B cell (primary cell): Measurements from ENCODE around the gene BRWD1. TPM values are rescaled to one million over a fixed set of nuclear protein-coding genes. Genes with fewer than 3 reads are reported as not detected.

ENCODE experiments used
- ATAC-seq: fragments of 200-7000 bp; cut with Tn5 transposase; one replicate; pipeline ENCODE4 v1.10.0; 2021; ENCODE audit warnings: low read depth, mild to moderate bottlenecking, moderate number of reproducible peaks, moderate library complexity
- CTCF ChIA-PET: fragments of 350-600 bp; sonication (Branson Sonifier 250); formaldehyde crosslinking; loops from one replicate; lab custom pipeline; 2021; ENCODE audit warnings: antibody characterized with exemption, inconsistent platforms; lab: Charles Lee
- POLR2A ChIA-PET: fragments of 350-600 bp; sonication (Branson Sonifier 250); formaldehyde crosslinking; loops from one replicate; lab custom pipeline; 2021; ENCODE audit warnings: antibody characterized with exemption; lab: Charles Lee
- DNase-seq: peaks from one replicate; pipeline ENCODE4 v3.0.0; 2013
- H2AFZ ChIP-seq: 2 replicates; pipeline ENCODE4 v1.6.1; 2012; ENCODE audit warnings: mild to moderate bottlenecking, low read depth, low read length; ENCODE audit not compliant: insufficient read depth, poor library complexity, severe bottlenecking
- H3K27ac ChIP-seq, 2 donors: 1 replicate in 1 of 2; 2 replicates in 1 of 2; pipeline ENCODE4 v1.5.1; 2012 to 2013; ENCODE audit warnings: low read length in 2 of 2, mild to moderate bottlenecking in 2 of 2, moderate library complexity in 1 of 2
- H3K27me3 ChIP-seq, 4 experiments: fragments of 200-600 bp in 1 of 4; sonication (generic) in 1 of 4; replicated peaks in 1 of 4; 1 replicate in 2 of 4; 2 replicates in 2 of 4; pipeline versions ENCODE4 v1.6.1 to v1.7.0; 2013 to 2016; ENCODE audit warnings: low read length in 3 of 4, mild to moderate bottlenecking in 2 of 4, mixed read lengths in 1 of 4, moderate library complexity in 1 of 4; ENCODE audit not compliant: insufficient read depth in 4 of 4, control insufficient read depth in 3 of 4; ENCODE audit errors: control extremely low read depth in 1 of 4
- H3K36me3 ChIP-seq, 2 experiments: replicated peaks in 1 of 2; 1 replicate in 1 of 2; 2 replicates in 1 of 2; pipeline versions ENCODE4 v1.6.1 to v1.7.1; 2013; ENCODE audit warnings: low read length in 1 of 2; ENCODE audit not compliant: insufficient read depth in 2 of 2, control insufficient read depth in 1 of 2; ENCODE audit errors: control extremely low read depth in 1 of 2, extremely low read depth in 1 of 2
- H3K4me1 ChIP-seq, 2 donors: fragments of 200-600 bp in 1 of 2; sonication (generic) in 1 of 2; 1 replicate in 1 of 2; 2 replicates in 1 of 2; pipeline versions ENCODE4 v1.5.1 to v1.6.1; 2013 to 2017; ENCODE audit warnings: low read length in 2 of 2; ENCODE audit not compliant: control insufficient read depth in 2 of 2, insufficient read depth in 2 of 2
- H3K4me2 ChIP-seq: replicated peaks from 2 replicates; pipeline ENCODE3; 2012; ENCODE audit warnings: mild to moderate bottlenecking, low read depth, low read length; ENCODE audit not compliant: poor library complexity, severe bottlenecking
- H3K4me3 ChIP-seq, 5 experiments: fragments of 200-600 bp in 1 of 5; sonication (generic) in 1 of 5; 1 replicate in 3 of 5; 2 replicates in 2 of 5; pipeline versions ENCODE4 v1.5.1 to v1.7.0; 2011 to 2016; ENCODE audit warnings: low read length in 4 of 5, mild to moderate bottlenecking in 4 of 5, low read depth in 2 of 5, control low read depth in 1 of 5, moderate library complexity in 1 of 5; ENCODE audit not compliant: insufficient read depth in 1 of 5; ENCODE audit errors: control extremely low read depth in 1 of 5, extremely low read depth in 1 of 5
- H3K79me2 ChIP-seq: fragments of 200-600 bp; sonication (generic); one replicate; pipeline ENCODE4 v1.6.0; 2016; ENCODE audit warnings: low read length; ENCODE audit not compliant: control insufficient read depth, insufficient read depth
- H3K9ac ChIP-seq: fragments of 200-600 bp; sonication (generic); 2 replicates; pipeline ENCODE4 v1.6.1; 2017; ENCODE audit warnings: mild to moderate bottlenecking, low read length, moderate library complexity
- H3K9me3 ChIP-seq, 3 donors: one replicate each; pipeline versions ENCODE4 v1.6.1 to v1.7.1; 2013; ENCODE audit warnings: low read length in 2 of 3; ENCODE audit not compliant: control insufficient read depth in 2 of 3, insufficient read depth in 1 of 3; ENCODE audit errors: control extremely low read depth in 1 of 3
- H4K20me1 ChIP-seq: 2 replicates; pipeline ENCODE4 v1.6.0; 2012; ENCODE audit warnings: mild to moderate bottlenecking, low read length; ENCODE audit not compliant: insufficient read depth, control insufficient read depth, poor library complexity, severe bottlenecking
- H3K27ac Mint-ChIP-seq: one replicate; pipeline ENCODE4 v1.8.0; 2021; ENCODE audit warnings: mixed read lengths
- H3K27me3 Mint-ChIP-seq: one replicate; pipeline ENCODE4 v1.8.0; 2021; ENCODE audit warnings: mixed read lengths
- H3K4me1 Mint-ChIP-seq: one replicate; pipeline ENCODE4 v1.8.0; 2021; ENCODE audit warnings: mixed read lengths
- H3K4me3 Mint-ChIP-seq: one replicate; pipeline ENCODE4 v1.8.0; 2021; ENCODE audit warnings: mixed read lengths
- H3K9me3 Mint-ChIP-seq: one replicate; pipeline ENCODE4 v1.8.0; 2022; ENCODE audit warnings: mixed read lengths; ENCODE audit not compliant: insufficient read depth
- CTCF ChIP-seq: fragments of 200-600 bp; IDR thresholded peaks from one replicate; pipeline ENCODE4 v1.8.0; 2022; ENCODE audit warnings: antibody characterized with exemption, mild to moderate bottlenecking
- EZH2 ChIP-seq: IDR thresholded peaks from 2 replicates; pipeline ENCODE4 v1.6.1; 2012; ENCODE audit warnings: borderline replicate concordance, low read depth, mild to moderate bottlenecking, moderate library complexity, low read length; ENCODE audit not compliant: insufficient read depth, poor library complexity, severe bottlenecking
- WGBS: methylation state at CpG from one replicate; pipeline ENCODE4 v1.1.5; 2013; ENCODE audit warnings: missing lambda C conversion rate; ENCODE audit not compliant: insufficient coverage; 5-methylcytosine and 5-hydroxymethylcytosine counted together
- intact Hi-C: fragments of 100-400 bp; cut with micrococcal nuclease; formaldehyde crosslinking; loops from one replicate; pipeline ENCODE4 v1.10.0; 2022
- polyA plus RNA-seq: library from polyadenylated mRNA; depleted of rRNA; stranded (reverse); fragments of >200 nt; gene quantifications from 2 replicates; pipeline ENCODE4 v1.2.3, GENCODE V29; 2012
- total RNA-seq, 2 donors: library from RNA; stranded (reverse); fragments of 120-200 nt in 1 of 2; gene quantifications; 1 replicate in 1 of 2; 2 replicates in 1 of 2; pipeline versions ENCODE4 v1.2.3 to v1.2.4, GENCODE V29; 2013 to 2022

BRWD1 gene
- total and polyA plus RNA-seq, 2 donors (not counting 1 experiment from before 2014, with no cell fraction given), result 9.4 to 93.9 TPM

DNA sequence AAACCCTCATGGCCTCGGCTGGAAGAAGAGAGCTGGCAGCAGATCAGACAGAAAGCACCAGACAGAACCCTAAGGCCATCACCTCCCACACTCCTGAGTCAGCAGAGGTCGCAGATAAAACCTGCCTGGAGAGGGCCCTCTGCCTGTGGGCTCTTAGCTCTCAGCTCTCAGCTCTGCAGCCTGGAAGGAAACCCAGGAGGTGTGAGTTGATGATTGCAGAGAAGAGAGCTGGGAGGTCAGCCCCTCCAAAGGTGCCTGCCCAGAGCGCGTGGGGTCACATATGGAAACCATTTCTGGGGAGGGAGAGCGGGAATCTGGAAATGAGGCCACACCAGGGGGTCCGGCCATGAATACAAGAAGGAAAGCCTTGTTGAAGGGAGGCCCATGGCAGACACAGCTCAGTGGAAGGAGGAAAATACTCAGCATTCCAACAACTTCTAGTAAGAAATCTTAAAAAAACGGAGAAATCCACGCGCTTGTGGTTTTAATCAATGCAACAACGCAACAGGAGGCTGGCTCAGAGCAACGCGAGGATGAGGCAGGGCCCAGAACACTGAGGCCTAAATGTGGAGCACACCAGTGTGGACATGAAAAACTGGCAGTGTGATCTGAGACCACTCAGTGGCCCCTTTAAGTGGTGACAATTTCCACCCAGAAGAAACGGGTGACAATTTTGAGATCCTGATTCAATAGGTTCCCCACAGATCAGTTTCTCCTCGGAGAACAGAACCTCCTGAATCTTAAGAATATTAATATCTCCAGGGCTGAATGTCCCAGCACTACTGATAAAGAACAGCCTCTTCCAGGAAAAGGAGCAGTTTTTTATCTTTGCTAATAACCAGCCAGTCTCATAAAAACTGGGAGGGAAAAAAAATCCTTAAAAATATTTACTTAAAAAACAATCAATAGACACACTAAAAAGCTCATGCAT is 175.9 kb downstream of the BRWD1 start:
- Histone ChIP-seq H3K27ac (no peak overlapping the region), H4K20me1 (no peaks in the 10 kb centered on the region), H3K9ac (no peak overlapping the region), H3K4me1 (no peaks in the 10 kb centered on the region), H3K4me2 (no peak overlapping the region), H3K36me3 (no peaks in the 10 kb centered on the region), H2AFZ (no peak overlapping the region), H3K27me3 (no peaks in the 10 kb centered on the region), H3K79me2 (no peaks in the 10 kb centered on the region), H3K9me3 (no peaks in the 10 kb centered on the region), H3K4me3 (no peak overlapping the region)
- no peaks in the 10 kb centered on the region for H3K4me1 Mint-ChIP-seq
- no peak for ATAC-seq
- no peak for DNase-seq
- H3K27ac Mint-ChIP-seq, result no peak overlapping the region
- WGBS, result 93% methylated on average over 8 of the region's 14 CpGs
- H3K9me3 Mint-ChIP-seq, result no peaks in the 10 kb centered on the region
- intact Hi-C loops, result loop anchor here (1.0 to 5.0 kb wide), 2 partner anchors 403 to 465 kb away; no protein-coding TSS in a partner anchor
- H3K27me3 Mint-ChIP-seq, result peaks cover 7% of the 10 kb centered on the region
- TF ChIP-seq CTCF (no peak), EZH2 (no peak)
- ChIA-PET POLR2A (no interaction called here), CTCF (interaction anchor here (1.0 to 3.1 kb wide), 9 partner anchors 13 to 919 kb away, joined by 3 to 28 read pairs (median 6); no protein-coding TSS in a partner anchor)
- no peak overlapping the region for H3K4me3 Mint-ChIP-seq

DNA sequence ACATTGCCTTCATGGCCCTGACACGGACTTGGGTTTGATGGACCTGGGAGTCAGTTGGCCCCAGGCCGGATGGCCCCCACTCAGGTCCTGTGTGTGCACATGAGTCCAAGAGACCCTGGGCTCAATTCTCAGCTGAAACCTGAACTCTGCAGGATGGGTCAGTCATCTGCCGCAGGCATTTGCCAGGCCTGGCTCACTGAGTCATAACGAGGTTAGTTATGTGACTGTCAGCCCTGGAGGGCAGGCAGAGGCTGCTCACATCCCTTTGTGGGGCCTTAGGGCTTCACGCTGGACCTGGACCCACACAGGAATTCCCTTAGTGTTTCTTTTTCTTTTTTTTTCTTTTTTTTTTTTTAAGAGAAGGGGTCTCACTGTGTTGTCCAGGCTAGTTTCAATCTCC is 176.7 kb downstream of the BRWD1 start:
- Histone ChIP-seq H3K79me2 (no peaks in the 10 kb centered on the region), H3K4me3 (no peak overlapping the region), H4K20me1 (no peaks in the 10 kb centered on the region), H3K9me3 (no peaks in the 10 kb centered on the region), H3K27me3 (no peaks in the 10 kb centered on the region), H3K4me2 (no peak overlapping the region), H3K36me3 (no peaks in the 10 kb centered on the region), H3K27ac (no peak overlapping the region), H3K9ac (no peak overlapping the region), H2AFZ (no peak overlapping the region), H3K4me1 (no peaks in the 10 kb centered on the region)
- ChIA-PET CTCF (interaction anchor here (0.7 to 3.1 kb wide), 4 partner anchors 40 to 406 kb away, joined by 3 to 28 read pairs (median 12); no protein-coding TSS in a partner anchor), POLR2A (no interaction called here)
- Mint-ChIP-seq H3K27ac (no peak overlapping the region), H3K27me3 (peaks cover 7% of the 10 kb centered on the region), H3K4me3 (no peak overlapping the region), H3K4me1 (no peaks in the 10 kb centered on the region), H3K9me3 (no peaks in the 10 kb centered on the region)
- ATAC-seq (no peak), DNase-seq (no peak)
- WGBS, result 98% methylated on average over 4 of the region's 5 CpGs
- no peak for TF ChIP-seq CTCF
- no peak for TF ChIP-seq EZH2
- intact Hi-C loops, result loop anchor here (5.0 kb wide), 1 partner anchor 464 kb away; no protein-coding TSS in a partner anchor
